GM12892 (cell line): Measurements from ENCODE around the gene OPCML.

Experiments
- DNase-seq: peaks from one replicate; pipeline ENCODE4 v3.0.0; 2011; ENCODE audit not compliant: insufficient read length
- FAIRE-seq: peaks from 2 replicates; lab custom pipeline; 2011; peaks lifted over from hg19 to GRCh38; lab: Jason Lieb, UNC
- POLR2A ChIP-seq: IDR thresholded peaks from 2 replicates; pipeline ENCODE4 v1.6.1; 2011; ENCODE audit warnings: low read depth, low read length, control low read depth
- POLR2AphosphoS5 ChIP-seq: IDR thresholded peaks from 2 replicates; pipeline ENCODE4 v1.6.1; 2011; ENCODE audit warnings: low read depth, low read length, control low read depth
- TAF1 ChIP-seq: IDR thresholded peaks from 2 replicates; pipeline ENCODE4 v1.6.1; 2011; ENCODE audit warnings: low read depth, mild to moderate bottlenecking, control low read depth, low read length, borderline replicate concordance

OPCML gene

GRCh38 chr11:132780046-132780445 lies 752.3 kb downstream of the OPCML start:
- no peak for DNase-seq
- FAIRE-seq, result peak; percentile 44
- no peak for TF ChIP-seq TAF1
- no peak for TF ChIP-seq POLR2A
- no peak for TF ChIP-seq POLR2AphosphoS5

GRCh38 chr11:132779497-132779896 lies 752.8 kb downstream of the OPCML start:
- DNase-seq (no peak), FAIRE-seq (no peak)
- TF ChIP-seq POLR2AphosphoS5 (no peak), TAF1 (no peak), POLR2A (no peak)

DNA sequence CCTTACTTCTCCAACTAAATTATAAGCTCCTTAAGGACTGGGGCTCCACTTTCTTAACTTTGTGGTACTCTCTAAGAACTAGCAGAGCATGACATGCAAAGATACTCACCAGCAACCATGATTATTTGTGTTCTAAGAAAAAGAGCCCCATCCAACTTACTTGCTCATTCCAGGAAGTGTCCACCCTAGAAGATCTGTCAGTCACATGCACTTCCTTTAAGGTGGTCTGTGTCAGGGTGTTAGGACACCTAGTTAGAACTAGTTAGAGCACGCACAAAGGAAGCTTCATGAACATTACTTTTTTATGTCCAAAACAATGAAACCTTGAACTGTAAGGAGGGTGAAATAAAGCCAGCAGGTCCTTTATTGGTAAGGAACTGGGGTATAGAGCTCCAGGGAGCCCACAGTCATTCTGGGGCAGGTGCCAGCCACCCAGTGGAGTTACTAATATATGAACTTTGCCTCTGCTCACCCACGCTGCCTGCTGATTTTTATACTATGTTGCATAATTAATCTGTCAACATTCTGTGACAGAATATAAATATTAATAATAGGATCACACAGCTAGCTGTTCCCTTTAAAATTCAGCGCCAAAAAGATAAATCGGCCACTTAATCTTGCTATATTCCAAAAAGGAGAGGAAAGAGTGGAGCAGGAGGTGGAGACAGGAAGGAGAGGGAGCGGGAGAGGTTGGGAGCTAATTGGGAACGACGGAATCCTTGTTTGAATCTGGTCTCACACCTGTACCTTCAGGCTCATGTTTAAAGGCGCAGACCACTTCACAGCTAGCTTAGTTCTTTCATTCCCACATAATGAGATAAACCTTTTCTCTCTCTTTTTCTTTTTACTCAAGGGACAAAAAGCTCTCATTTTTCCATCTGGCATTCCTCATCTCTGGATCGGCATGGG lies 755.0 kb downstream of the OPCML start:
- DNase-seq, result no peak
- TF ChIP-seq POLR2AphosphoS5, result no peak
- no peak for TF ChIP-seq POLR2A
- no peak for TF ChIP-seq TAF1
- FAIRE-seq, result no peak

DNA sequence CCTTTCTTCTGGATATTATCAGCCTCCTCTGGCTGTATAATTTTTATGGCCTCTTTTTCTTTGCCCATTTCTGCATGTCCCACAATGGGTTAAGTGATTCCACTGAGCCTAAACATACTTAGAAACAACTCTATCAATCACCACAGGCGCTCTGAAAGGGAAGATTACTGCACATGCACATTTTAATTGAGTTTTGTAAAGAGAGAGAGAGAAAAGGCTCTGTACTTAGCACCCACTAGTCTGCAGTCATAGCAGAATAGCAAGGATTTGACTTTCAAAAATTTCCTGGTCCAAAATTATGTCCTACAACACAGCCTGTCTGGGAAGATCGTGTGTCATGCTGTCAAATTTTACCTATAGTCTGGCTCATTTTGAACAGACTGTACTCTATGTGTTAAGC lies 758.5 kb downstream of the OPCML start:
- TF ChIP-seq POLR2A (no peak), POLR2AphosphoS5 (no peak), TAF1 (no peak)
- DNase-seq (no peak), FAIRE-seq (no peak)

GRCh38 chr11:132772703-132773545 lies 759.4 kb downstream of the OPCML start:
- TF ChIP-seq POLR2AphosphoS5 (no peak), TAF1 (no peak), POLR2A (no peak)
- no peak for DNase-seq
- no peak for FAIRE-seq

- DNase-seq (no peak), FAIRE-seq (no peak)
- TF ChIP-seq TAF1 (no peak), POLR2A (no peak), POLR2AphosphoS5 (no peak)
Measured at GRCh38 chr11:132771746-132772145, 760.6 kb downstream of the OPCML start.

- FAIRE-seq, result no peak
- no peak for DNase-seq
- TF ChIP-seq POLR2A, result no peak
- no peak for TF ChIP-seq POLR2AphosphoS5
- TF ChIP-seq TAF1, result no peak
Measured at GRCh38 chr11:132770829-132771530, 761.3 kb downstream of the OPCML start.

GRCh38 chr11:132763503-132763902 lies 768.8 kb downstream of the OPCML start:
- no peak for DNase-seq
- no peak for FAIRE-seq
- TF ChIP-seq POLR2A, result no peak
- TF ChIP-seq POLR2AphosphoS5, result no peak
- no peak for TF ChIP-seq TAF1

- DNase-seq, result no peak
- no peak for TF ChIP-seq POLR2AphosphoS5
- TF ChIP-seq POLR2A, result no peak
- no peak for TF ChIP-seq TAF1
- no peak for FAIRE-seq
Measured at GRCh38 chr11:132755934-132756333, 776.4 kb downstream of the OPCML start.

- DNase-seq (no peak), FAIRE-seq (no peak)
- no peak for TF ChIP-seq POLR2A
- TF ChIP-seq TAF1, result no peak
- no peak for TF ChIP-seq POLR2AphosphoS5
Measured at GRCh38 chr11:132751516-132752250, 780.6 kb downstream of the OPCML start.

- DNase-seq, result no peak
- no peak for FAIRE-seq
- TF ChIP-seq TAF1 (no peak), POLR2AphosphoS5 (no peak), POLR2A (no peak)
Measured at GRCh38 chr11:132746305-132746704, 786.0 kb downstream of the OPCML start.

DNA sequence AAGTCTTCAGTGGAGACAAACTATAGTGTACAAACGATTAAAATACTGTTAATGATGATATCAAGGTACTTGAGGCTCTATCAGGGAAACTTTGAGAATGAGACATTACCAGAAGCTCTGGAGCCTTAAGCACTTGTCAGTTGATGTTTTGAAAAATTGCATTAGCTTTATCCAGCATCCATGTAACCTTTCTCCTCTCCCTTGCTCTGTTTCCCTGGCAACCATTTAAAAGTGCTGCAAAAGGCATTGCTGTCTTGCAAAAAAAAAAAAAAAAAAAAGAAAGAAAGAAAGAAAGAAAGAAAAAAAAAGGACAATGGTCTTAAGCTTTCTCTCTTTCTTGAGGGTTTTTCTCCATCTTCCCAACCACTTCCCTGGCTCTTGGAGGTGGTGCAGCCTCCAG lies 787.0 kb downstream of the OPCML start:
- no peak for FAIRE-seq
- no peak for DNase-seq
- TF ChIP-seq TAF1, result no peak
- TF ChIP-seq POLR2AphosphoS5, result no peak
- TF ChIP-seq POLR2A, result no peak
